ENCODE measurements around the gene DNAJC25.
A peak's percentile ranks its signal among the peaks of the same experiment; 100 is the strongest.

The DNAJC25 gene

GRCh38 chr9:111610149-111610548 is 21.0 kb upstream of the DNAJC25 start:
- no peak for TF ChIP-seq CTCF (conservative IDR thresholded peaks at IDR 0.05)
- peak overlapping the region; percentile 73 for H3K27ac ChIP-seq

DNA sequence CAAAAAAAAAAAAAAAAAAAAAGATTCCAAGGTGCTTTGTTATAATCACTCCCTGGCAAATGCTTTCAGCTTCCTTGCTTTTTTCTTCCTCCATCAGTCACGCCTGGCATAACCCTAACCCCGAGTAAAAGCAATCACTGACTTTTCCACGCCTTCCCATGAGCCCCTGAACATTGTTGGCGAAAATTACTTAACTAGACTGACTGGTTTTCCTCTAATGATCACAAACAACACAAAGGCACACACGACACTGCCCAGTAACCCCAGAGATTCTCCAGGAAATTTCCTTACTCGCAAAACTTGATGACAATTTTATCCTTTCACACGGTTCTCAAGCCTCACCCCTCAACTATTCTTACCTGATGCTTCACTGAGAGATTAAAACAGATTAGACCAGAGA is 20.3 kb upstream of the DNAJC25 start:
- no peak for TF ChIP-seq CTCF (conservative IDR thresholded peaks at IDR 0.05)
- H3K27ac ChIP-seq: peak overlapping the region; percentile 73

- no peak; the same call in 1 of the 2 replicates for TF ChIP-seq CTCF (conservative IDR thresholded peaks at IDR 0.05)
- peak overlapping the region; percentile 73; the same call in 1 of the 2 replicates for H3K27ac ChIP-seq
These were observed 17.6 kb upstream of the DNAJC25 start for GRCh38 chr9:111613436-111614040.

- no peak for TF ChIP-seq CTCF (conservative IDR thresholded peaks at IDR 0.05)
- peak overlapping the region; percentile 84 for H3K27ac ChIP-seq
These were observed 15.2 kb upstream of the DNAJC25 start for GRCh38 chr9:111615928-111616327.

GRCh38 chr9:111617349-111617748 is 13.8 kb upstream of the DNAJC25 start:
- peak overlapping the region; percentile 84 for H3K27ac ChIP-seq

GRCh38 chr9:111621895-111622480 is 9.1 kb upstream of the DNAJC25 start:
- TF ChIP-seq CTCF (conservative IDR thresholded peaks at IDR 0.05): peak; percentile 100
- H3K27ac ChIP-seq: peak overlapping the region; percentile 75

DNA sequence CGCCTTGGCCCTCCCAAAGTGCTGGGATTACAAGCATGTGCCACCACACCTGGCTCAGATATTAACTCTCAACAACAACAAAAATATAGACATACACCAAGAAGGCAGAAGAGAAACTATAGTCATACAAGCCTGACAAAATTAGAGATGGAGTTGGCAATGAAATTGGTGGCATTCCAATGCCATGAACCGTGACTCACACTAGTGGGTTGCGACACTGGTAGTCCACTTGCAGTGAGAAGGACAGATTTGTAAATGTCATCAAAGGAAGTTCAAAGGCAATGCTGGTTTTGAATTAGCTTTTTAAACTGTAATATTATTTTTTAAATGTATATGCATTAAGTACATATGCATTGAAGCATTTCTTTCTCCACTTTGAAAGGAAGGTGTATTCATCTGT is 8.5 kb upstream of the DNAJC25 start:
- peak overlapping the region; percentile 75; the same call in 1 of the 2 replicates for H3K27ac ChIP-seq
- no peak for TF ChIP-seq CTCF (conservative IDR thresholded peaks at IDR 0.05)

GRCh38 chr9:111627260-111627963 is 3.7 kb upstream of the DNAJC25 start:
- TF ChIP-seq CTCF (conservative IDR thresholded peaks at IDR 0.05): 0 out of 2 replicates have a peak, but pooled peaks have one; percentile 32
- H3K27ac ChIP-seq: no peak overlapping the region

All from VCaP (cell line).